Activated CD8-positive, alpha-beta memory T cell treated with anti-CD3 and anti-CD28 coated beads, Interleukin-2, amount 10 ng/mL, durations not matched to agents 7 days and 5 days (primary cell): ENCODE results near the gene CLCN7. TPM values are rescaled to one million over a fixed set of nuclear protein-coding genes. Genes with fewer than 3 reads are reported as not detected.

ENCODE experiments used
- ATAC-seq: fragments of 150-1000 bp; cut with Tn5 transposase; one replicate; pipeline ENCODE4 v1.10.0; 2021; ENCODE audit warnings: moderate library complexity
- CTCF ChIA-PET: fragments of 350-600 bp; sonication (Branson Sonifier 250); formaldehyde crosslinking; loops from one replicate; lab custom pipeline; 2021; ENCODE audit warnings: antibody characterized with exemption; lab: Charles Lee
- DNase-seq: peaks from one replicate; pipeline ENCODE4 v3.0.0-alpha.2; 2020
- H3K27ac Mint-ChIP-seq: one replicate; pipeline ENCODE4 v1.8.0; 2021; ENCODE audit warnings: mild to moderate bottlenecking, mixed read lengths
- H3K27me3 Mint-ChIP-seq: one replicate; pipeline ENCODE4 v1.8.0; 2021; ENCODE audit warnings: mixed read lengths
- H3K36me3 Mint-ChIP-seq: one replicate; pipeline ENCODE4 v1.8.0; 2021; ENCODE audit warnings: mild to moderate bottlenecking, mixed read lengths
- H3K4me1 Mint-ChIP-seq: one replicate; pipeline ENCODE4 v1.8.0; 2021; ENCODE audit warnings: mixed read lengths
- H3K4me3 Mint-ChIP-seq: one replicate; pipeline ENCODE4 v1.8.0; 2021; ENCODE audit warnings: mild to moderate bottlenecking, moderate library complexity, mixed read lengths
- H3K9me3 Mint-ChIP-seq: one replicate; pipeline ENCODE4 v1.8.0; 2022; ENCODE audit warnings: low read depth, mixed read lengths
- total RNA-seq, 2 experiments: library from RNA; stranded (reverse); gene quantifications; one replicate each; pipeline ENCODE4 v1.2.3, GENCODE V29; 2021

Gene CLCN7
- total RNA-seq, 2 experiments from 2014 or later = 53.0 to 60.5 TPM

DNA sequence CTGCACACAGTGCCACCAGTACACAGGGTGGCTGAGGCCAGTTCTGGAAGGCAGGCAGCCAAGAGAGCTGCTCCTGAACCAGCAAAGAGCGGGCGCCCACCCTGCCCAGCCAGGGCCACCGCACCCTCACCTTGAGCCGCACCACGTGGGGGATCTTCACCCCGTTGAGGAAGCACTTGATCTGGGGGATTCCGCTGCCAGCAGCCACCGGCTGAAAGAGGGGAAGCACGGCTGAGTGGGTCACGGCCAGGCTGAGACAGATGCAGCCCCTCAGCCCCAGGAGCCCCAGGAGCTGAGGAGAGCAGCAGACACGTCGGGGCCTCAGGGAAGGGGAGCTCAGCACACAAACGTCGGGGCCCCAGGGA lies 15.9 kb downstream of the CLCN7 start:
- ATAC-seq = no peak
- DNase-seq = no peak
- no peaks in the 10 kb centered on the region for H3K27me3 Mint-ChIP-seq
- no peak overlapping the region for H3K27ac Mint-ChIP-seq
- H3K9me3 Mint-ChIP-seq = no peaks in the 10 kb centered on the region
- no peak overlapping the region for H3K4me3 Mint-ChIP-seq
- peaks cover 2% of the 10 kb centered on the region for H3K36me3 Mint-ChIP-seq
- H3K4me1 Mint-ChIP-seq = peaks cover 11% of the 10 kb centered on the region
- CTCF ChIA-PET = no interaction called here

DNA sequence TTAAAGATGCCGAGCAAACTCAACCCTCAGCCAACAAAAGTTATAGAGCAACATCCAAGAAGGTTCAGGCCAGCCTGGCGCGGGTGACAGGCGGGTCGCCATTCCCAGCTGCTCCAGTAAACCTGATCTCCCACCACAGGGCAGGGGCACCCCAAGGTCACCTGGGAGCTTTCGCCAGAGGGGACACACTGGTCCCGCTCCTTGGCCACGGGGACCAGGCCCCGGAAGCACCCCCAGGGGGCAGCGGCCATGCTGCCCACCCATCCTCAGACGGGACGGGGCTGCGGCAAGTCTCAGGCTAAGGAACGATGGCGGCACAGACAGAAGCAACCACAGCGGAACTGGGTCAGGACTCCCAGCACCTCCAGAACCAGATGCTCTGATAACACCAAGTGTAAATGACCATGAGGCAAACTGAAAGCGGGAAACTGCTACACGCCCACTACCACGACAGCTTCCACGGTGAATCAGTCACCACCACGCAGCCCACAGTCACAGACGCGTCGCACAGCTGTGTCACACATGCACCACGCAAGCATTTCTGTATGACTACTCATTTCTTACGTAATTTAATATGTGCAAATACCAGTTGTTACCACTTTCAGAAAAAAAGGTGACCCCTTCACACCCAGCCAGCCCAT lies 16.4 kb downstream of the CLCN7 start:
- Mint-ChIP-seq H3K9me3 (no peaks in the 10 kb centered on the region), H3K36me3 (peaks cover 2% of the 10 kb centered on the region), H3K4me3 (no peak overlapping the region), H3K27me3 (no peaks in the 10 kb centered on the region), H3K27ac (no peak overlapping the region), H3K4me1 (peaks cover 16% of the 10 kb centered on the region)
- DNase-seq (no peak), ATAC-seq (no peak)
- CTCF ChIA-PET = no interaction called here

DNA sequence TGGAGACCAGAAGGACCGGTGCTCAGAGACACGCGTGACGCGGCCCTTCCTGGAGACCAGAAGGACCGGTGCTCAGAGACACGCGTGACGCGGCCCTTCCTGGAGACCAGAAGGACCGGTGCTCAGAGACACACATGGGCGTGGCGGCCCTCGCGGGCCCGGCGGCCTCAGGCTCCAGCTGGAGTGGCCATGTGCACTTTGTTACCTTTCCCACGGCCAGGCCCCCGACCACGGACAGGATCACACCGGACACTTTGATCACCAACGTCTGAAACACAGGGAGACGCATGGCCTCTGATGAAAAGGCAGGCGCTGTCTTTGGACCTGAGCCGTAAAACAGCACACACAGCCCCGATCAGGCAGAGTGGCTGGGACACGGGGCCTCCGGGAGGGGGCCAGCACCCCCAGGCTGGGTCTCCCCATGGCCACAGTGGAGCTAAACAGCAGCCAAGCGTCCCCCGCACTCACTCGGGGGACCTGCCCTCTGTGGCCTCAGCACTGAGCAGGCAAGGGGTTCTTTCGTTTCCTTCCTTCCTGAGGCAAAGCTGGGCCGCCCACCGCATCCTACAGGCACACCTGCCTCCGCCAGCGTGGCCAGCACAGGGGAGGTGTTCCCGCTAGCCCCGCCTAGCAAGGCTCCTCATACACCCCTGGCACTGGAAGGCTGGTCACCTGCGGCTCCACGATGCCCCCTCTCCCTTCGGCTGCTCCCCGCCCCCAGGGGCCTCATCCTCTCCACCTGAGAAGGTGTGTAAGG lies 17.2 kb downstream of the CLCN7 start:
- DNase-seq (no peak), ATAC-seq (no peak)
- CTCF ChIA-PET = no interaction called here
- H3K27me3 Mint-ChIP-seq = no peaks in the 10 kb centered on the region
- H3K4me3 Mint-ChIP-seq = no peak overlapping the region
- no peak overlapping the region for H3K27ac Mint-ChIP-seq
- H3K9me3 Mint-ChIP-seq = no peaks in the 10 kb centered on the region
- peaks cover 17% of the 10 kb centered on the region for H3K4me1 Mint-ChIP-seq
- peaks cover 2% of the 10 kb centered on the region for H3K36me3 Mint-ChIP-seq

DNA sequence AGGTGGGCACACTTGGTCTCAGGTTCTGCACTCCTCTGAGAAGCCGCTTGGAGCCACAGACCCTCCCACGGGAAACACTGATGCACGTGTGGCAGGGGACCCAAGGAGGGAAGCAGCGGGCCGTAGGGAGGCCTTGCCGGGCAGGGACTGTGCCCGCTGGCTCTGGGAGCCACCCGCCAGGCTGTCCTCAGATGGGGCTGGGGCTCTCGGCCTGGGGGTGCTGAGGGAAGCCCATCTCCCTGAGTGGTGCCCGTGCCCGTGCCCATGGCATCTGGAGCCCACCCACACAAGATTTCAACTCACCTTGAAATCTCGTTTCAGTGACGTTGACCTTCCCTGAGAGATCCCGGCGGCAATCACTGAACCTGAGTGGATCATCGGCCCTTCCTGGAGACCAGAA lies 17.9 kb downstream of the CLCN7 start:
- no peaks in the 10 kb centered on the region for H3K27me3 Mint-ChIP-seq
- CTCF ChIA-PET = no interaction called here
- no peaks in the 10 kb centered on the region for H3K9me3 Mint-ChIP-seq
- no peak overlapping the region for H3K4me3 Mint-ChIP-seq
- DNase-seq = no peak
- peaks cover 17% of the 10 kb centered on the region for H3K4me1 Mint-ChIP-seq
- H3K36me3 Mint-ChIP-seq = peaks cover 2% of the 10 kb centered on the region
- H3K27ac Mint-ChIP-seq = no peak overlapping the region
- no peak for ATAC-seq

DNA sequence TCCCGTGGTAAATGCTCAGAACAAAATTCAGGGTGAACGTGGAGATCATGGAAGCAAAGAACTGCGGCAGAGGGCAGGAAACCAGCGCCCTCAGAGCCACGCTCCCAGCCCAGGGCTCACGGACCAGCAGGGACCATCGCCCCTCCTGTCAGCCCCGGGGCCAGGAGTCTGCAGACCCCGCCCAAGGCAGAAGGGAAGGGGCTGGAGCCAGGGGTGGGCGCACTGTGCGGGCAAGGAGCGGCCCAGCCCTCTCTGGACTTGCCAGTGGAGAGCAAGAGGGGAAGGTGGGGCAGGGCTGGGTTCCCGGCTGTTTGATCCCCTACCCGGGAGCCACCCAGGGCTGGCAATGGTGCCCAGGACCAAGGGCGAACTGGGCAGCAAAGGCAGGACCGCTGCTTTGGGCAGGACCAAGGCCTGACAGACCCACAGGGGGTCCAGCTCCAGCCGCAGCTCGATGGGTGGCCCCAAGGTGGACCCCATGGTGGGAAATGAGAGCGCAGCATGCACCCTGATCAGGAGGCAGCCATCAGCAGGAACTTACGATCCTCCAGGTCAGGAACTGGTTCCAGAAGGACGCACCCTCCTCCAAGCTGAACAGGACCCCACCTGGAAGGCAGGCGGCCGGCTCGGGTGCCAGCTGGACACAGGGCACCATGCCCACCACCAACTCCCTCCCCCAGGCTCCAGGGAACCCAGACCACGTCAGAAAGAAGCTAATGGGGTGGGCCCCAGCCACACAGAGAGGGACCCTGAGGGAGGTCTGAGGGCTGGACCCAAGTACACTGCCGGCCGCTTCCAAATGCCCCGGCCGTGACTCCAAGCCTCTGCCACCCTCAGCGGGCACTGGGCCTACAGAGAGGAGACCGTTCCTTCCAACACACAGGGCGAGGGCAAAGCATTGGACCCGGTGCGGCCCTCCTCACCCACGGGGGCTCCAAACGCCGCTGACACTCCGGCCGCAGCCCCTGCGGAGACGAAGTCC lies 19.3 kb downstream of the CLCN7 start:
- peaks cover 17% of the 10 kb centered on the region for H3K4me1 Mint-ChIP-seq

DNA sequence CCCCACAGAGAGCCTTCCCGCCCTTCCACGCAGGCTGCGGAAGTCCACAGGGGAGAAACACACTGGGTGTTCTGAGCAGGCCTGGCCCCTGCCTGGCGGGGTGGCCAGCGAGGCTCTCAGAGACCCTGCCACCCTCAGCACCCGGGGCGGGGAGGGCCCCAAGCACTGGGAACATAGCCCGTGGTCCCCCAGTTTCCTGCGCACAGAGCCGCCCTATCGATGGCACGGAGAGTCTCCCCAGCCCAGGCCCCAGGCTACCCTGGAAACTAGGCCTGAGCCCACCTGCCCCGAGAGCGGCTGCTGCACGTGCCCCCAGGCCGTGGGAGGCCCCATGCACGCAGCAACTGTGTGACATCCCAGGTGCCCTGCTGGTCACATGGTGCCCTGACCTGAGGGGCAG lies 20.3 kb downstream of the CLCN7 start:
- H3K9me3 Mint-ChIP-seq = no peaks in the 10 kb centered on the region
- DNase-seq = no peak
- H3K27ac Mint-ChIP-seq = no peak overlapping the region
- CTCF ChIA-PET = no interaction called here
- peaks cover 17% of the 10 kb centered on the region for H3K4me1 Mint-ChIP-seq
- no peak overlapping the region for H3K4me3 Mint-ChIP-seq
- no peaks in the 10 kb centered on the region for H3K36me3 Mint-ChIP-seq
- H3K27me3 Mint-ChIP-seq = no peaks in the 10 kb centered on the region
- ATAC-seq = no peak

More for the DNA sequence above, 19.3 kb downstream of the CLCN7 start:
- no peaks in the 10 kb centered on the region for H3K36me3 Mint-ChIP-seq
- H3K27ac Mint-ChIP-seq = no peak overlapping the region
- H3K27me3 Mint-ChIP-seq = no peaks in the 10 kb centered on the region
- H3K9me3 Mint-ChIP-seq = no peaks in the 10 kb centered on the region
- CTCF ChIA-PET = no interaction called here
- ATAC-seq (no peak), DNase-seq (no peak)
- H3K4me3 Mint-ChIP-seq = no peak overlapping the region

DNA sequence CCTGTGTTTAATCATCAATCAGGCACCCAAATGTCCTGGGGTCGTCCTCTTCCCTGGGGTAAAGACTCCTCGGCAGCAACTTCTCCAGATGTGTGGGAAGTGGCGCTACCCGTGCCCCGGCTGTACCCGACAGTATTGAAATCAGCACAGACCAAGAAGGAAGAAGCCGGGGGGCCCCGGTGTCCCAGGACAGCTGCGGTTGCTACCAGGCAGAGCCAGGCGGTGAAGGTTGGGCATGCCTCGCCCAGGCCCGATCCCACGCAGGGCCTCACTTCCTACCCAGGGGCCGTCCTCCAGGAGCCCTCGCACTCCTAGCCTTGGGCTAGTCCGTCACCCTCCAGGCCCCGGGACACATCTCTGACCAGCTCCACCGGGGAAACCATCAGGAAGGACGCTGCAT lies 21.5 kb downstream of the CLCN7 start:
- H3K9me3 Mint-ChIP-seq = no peaks in the 10 kb centered on the region
- peak overlapping the region; percentile 70 for H3K27ac Mint-ChIP-seq
- CTCF ChIA-PET = no interaction called here

DNA sequence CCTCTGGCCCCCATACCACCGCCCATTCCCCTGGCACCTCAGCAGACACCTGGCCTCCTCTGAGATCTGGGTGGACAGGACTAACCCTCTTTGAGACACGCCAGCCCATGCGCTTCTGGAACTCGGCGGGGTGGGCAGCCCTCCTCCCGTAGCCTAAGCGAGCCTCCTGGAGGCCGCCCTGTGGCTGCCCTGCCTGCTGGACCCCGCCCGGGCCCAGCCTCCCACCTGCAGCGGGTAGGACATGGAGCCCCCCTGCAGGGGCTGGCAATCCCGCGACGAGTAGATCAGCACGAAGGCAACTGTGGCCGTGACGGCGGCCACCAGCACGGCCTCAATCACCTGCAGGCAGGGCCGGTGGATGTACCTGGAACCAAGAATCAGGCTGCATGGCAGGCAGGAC lies 22.3 kb downstream of the CLCN7 start:
- CTCF ChIA-PET = no interaction called here
- H3K36me3 Mint-ChIP-seq = no peaks in the 10 kb centered on the region
- peaks cover 10% of the 10 kb centered on the region for H3K4me1 Mint-ChIP-seq
- H3K9me3 Mint-ChIP-seq = no peaks in the 10 kb centered on the region
- no peak for DNase-seq
- no peak overlapping the region for H3K27ac Mint-ChIP-seq
- no peak for ATAC-seq
- no peaks in the 10 kb centered on the region for H3K27me3 Mint-ChIP-seq
- no peak overlapping the region for H3K4me3 Mint-ChIP-seq

More for the DNA sequence above, 21.5 kb downstream of the CLCN7 start:
- no peak overlapping the region for H3K4me3 Mint-ChIP-seq
- no peaks in the 10 kb centered on the region for H3K27me3 Mint-ChIP-seq
- ATAC-seq (peak; percentile 13), DNase-seq (no peak)
- no peaks in the 10 kb centered on the region for H3K36me3 Mint-ChIP-seq
- peaks cover 12% of the 10 kb centered on the region for H3K4me1 Mint-ChIP-seq

DNA sequence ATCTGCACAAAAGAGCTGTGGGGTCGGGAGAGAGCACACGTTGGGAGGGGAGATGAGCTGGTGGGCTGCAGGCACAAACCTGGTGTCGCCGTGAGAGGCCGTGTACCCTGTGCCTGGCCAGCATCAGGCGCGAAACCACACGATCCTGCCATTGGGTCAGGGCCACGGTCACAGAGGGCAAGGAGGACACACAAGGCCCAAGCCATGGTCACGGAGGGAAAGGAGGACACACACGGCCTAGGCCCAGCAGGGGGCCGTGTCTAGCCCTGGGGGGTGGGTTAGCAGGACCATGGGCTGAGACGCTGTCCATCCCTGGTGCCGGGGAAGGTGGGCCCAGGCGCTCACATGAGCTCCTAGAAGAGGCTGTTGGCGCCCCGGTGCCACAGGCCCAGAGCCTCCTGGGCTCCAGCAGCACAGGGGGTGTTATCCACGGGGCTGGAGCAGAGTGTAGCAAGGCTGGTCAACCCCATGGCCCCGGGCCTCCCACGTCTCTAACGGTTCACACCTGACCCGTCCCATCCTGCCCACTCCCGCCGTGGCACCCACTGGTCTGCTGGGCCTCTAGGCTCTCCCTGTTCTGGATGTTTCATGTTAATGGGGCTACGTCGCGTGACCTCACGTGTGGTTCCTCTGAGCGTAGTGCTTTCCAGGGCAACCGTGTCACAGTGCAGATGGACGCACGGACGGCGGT lies 23.0 kb downstream of the CLCN7 start:
- no peak for DNase-seq
- CTCF ChIA-PET = no interaction called here
- Mint-ChIP-seq H3K36me3 (no peaks in the 10 kb centered on the region), H3K9me3 (no peaks in the 10 kb centered on the region), H3K4me1 (peaks cover 10% of the 10 kb centered on the region), H3K4me3 (no peak overlapping the region), H3K27ac (no peak overlapping the region), H3K27me3 (no peaks in the 10 kb centered on the region)
- ATAC-seq = no peak

DNA sequence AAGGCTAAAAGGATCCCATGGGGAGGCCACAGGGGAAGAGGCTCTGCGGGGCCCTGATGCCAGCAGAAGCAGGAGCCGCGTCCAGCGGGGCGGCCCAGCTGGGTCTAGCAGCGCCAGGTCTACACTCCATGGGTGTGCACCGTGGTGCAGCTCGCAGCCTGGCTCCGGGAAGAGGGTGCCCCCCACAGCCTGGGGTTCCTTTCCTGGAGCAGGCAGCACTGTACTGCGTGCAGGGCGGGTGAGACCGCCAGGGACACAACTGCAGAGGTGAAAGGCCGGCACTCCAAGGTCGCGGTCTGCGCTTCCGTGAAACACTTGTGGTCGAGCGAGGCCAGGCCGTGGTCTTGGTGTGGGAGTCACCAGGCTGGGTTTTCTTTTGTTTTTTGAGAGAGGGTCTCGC lies 24.0 kb downstream of the CLCN7 start:
- H3K36me3 Mint-ChIP-seq = no peaks in the 10 kb centered on the region
- peaks cover 10% of the 10 kb centered on the region for H3K4me1 Mint-ChIP-seq
- H3K9me3 Mint-ChIP-seq = no peaks in the 10 kb centered on the region
- DNase-seq (no peak), ATAC-seq (no peak)
- CTCF ChIA-PET = no interaction called here
- no peaks in the 10 kb centered on the region for H3K27me3 Mint-ChIP-seq
- no peak overlapping the region for H3K4me3 Mint-ChIP-seq
- no peak overlapping the region for H3K27ac Mint-ChIP-seq

DNA sequence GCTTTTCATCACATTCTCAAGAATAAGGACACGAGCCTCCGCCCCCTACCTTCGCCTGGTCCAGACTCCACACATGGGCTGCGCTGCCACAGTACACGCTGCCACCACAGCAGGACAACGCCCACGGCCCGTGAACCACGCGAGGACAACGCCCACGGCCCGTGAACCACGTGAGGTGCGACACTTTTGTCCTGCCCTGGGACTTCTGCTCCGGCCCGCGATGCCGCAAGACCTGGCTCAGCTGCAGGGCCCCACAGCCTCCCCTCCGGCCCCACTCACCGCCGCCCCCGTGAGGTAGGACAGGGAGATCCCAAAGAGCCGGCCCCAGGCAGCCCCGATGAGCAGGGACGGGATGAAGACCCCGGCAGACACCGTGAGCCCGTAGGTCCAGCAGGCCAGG lies 24.6 kb downstream of the CLCN7 start:
- H3K4me1 Mint-ChIP-seq = peaks cover 10% of the 10 kb centered on the region
- DNase-seq (no peak), ATAC-seq (no peak)
- CTCF ChIA-PET = no interaction called here
- no peaks in the 10 kb centered on the region for H3K27me3 Mint-ChIP-seq
- H3K27ac Mint-ChIP-seq = no peak overlapping the region
- H3K4me3 Mint-ChIP-seq = no peak overlapping the region
- H3K36me3 Mint-ChIP-seq = no peaks in the 10 kb centered on the region
- H3K9me3 Mint-ChIP-seq = no peaks in the 10 kb centered on the region

DNA sequence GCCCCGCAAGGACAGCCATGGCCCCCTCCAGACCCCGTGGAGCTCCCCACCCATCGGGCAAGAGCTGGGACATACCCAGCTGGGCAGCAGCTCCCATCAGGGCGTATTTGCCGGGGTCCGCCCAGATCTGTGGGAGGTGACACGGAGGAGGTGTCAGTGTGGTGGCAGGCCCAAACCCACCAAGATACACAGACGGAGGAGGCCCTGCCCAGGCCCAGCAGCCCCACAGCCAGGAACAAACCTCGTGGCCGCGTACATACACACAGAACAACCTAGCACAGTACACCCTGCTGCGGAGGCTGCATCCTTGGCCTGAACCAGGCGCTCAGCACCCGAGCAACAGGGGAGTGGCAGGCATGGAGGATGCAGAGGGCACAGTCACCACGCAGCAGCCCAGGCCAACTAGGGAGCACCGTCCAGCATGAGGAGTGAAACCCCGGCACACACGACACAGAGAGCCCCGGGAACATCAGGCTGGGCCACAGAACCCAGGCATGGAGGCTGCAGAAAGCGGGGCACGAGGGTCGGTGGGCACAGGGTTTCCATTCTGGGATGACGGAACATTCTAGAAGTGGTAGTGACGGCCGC lies 25.5 kb downstream of the CLCN7 start:
- ATAC-seq = no peak
- CTCF ChIA-PET = no interaction called here
- H3K36me3 Mint-ChIP-seq = no peaks in the 10 kb centered on the region

More for the DNA sequence above, 25.5 kb downstream of the CLCN7 start:
- H3K4me1 Mint-ChIP-seq = peaks cover 9% of the 10 kb centered on the region
- no peak for DNase-seq
- no peaks in the 10 kb centered on the region for H3K9me3 Mint-ChIP-seq
- no peaks in the 10 kb centered on the region for H3K27me3 Mint-ChIP-seq
- H3K4me3 Mint-ChIP-seq = no peak overlapping the region
- H3K27ac Mint-ChIP-seq = no peak overlapping the region
